Fibroblast of lung (primary cell): ENCODE measurements around the gene ZNF511. TPM values are rescaled to one million over a fixed set of nuclear protein-coding genes. Genes with fewer than 3 reads are reported as not detected.

Source experiments
- DNase-seq, 2 donors: peaks; one replicate each; pipeline versions ENCODE4 v3.0.0 to v3.0.0-alpha.2; 2010; ENCODE audit warnings: low read depth in 2 of 2
- H2AFZ ChIP-seq: 2 replicates; pipeline ENCODE4 v1.5.1; 2012; ENCODE audit warnings: low read length, control low read depth, inconsistent platforms
- H3K27ac ChIP-seq: 2 replicates; pipeline ENCODE4 v1.5.1; 2011; ENCODE audit warnings: low read length, control low read depth; ENCODE audit not compliant: insufficient read depth
- H3K27me3 ChIP-seq: 2 replicates; pipeline ENCODE4 v1.5.1; 2011; ENCODE audit warnings: mild to moderate bottlenecking, low read length; ENCODE audit not compliant: control insufficient read depth, insufficient read depth
- H3K36me3 ChIP-seq: 2 replicates; pipeline ENCODE4 v1.5.1; 2011; ENCODE audit warnings: low read length; ENCODE audit not compliant: control insufficient read depth, insufficient read depth
- H3K4me1 ChIP-seq: 2 replicates; pipeline ENCODE4 v1.5.1; 2011; ENCODE audit warnings: low read length; ENCODE audit not compliant: control insufficient read depth, insufficient read depth; ENCODE audit errors: extremely low read depth
- H3K4me2 ChIP-seq: 2 replicates; pipeline ENCODE4 v1.5.1; 2011; ENCODE audit warnings: low read length, control low read depth; ENCODE audit not compliant: insufficient read depth; ENCODE audit errors: extremely low read depth
- H3K4me3 ChIP-seq, 4 experiments: fragments of 200-600 bp in 1 of 4; sonication (generic) in 1 of 4; replicated peaks in 1 of 4; 2 replicates each; pipeline ENCODE4 v1.5.1; 2011 to 2016; ENCODE audit warnings: low read length in 4 of 4, low read depth in 3 of 4, mild to moderate bottlenecking in 3 of 4, control low read depth in 2 of 4, inconsistent platforms in 1 of 4, mixed read lengths in 1 of 4; ENCODE audit not compliant: insufficient read depth in 1 of 4; ENCODE audit errors: control extremely low read depth in 1 of 4
- H3K79me2 ChIP-seq: 2 replicates; pipeline ENCODE4 v1.5.1; 2012; ENCODE audit warnings: mild to moderate bottlenecking, low read length, inconsistent platforms; ENCODE audit not compliant: control insufficient read depth, insufficient read depth
- H3K9ac ChIP-seq: 2 replicates; pipeline ENCODE4 v1.5.1; 2011; ENCODE audit warnings: mild to moderate bottlenecking, low read length, control low read depth; ENCODE audit not compliant: insufficient read depth
- H3K9me3 ChIP-seq: 2 replicates; pipeline ENCODE4 v1.5.1; 2012; ENCODE audit warnings: low read depth, low read length; ENCODE audit not compliant: control insufficient read depth, insufficient read depth
- H4K20me1 ChIP-seq: 2 replicates; pipeline ENCODE4 v1.5.1; 2011; ENCODE audit warnings: low read length; ENCODE audit not compliant: control insufficient read depth, insufficient read depth; ENCODE audit errors: extremely low read depth
- CTCF ChIP-seq, 2 donors: IDR thresholded peaks in 1 of 2; conservative IDR thresholded peaks in 1 of 2; 1 replicate in 1 of 2; 2 replicates in 1 of 2; pipeline ENCODE4 v1.5.1; 2011 to 2012; ENCODE audit warnings: low read length in 2 of 2, control low read depth in 1 of 2, inconsistent platforms in 1 of 2, low read depth in 1 of 2, mild to moderate bottlenecking in 1 of 2
- EZH2 ChIP-seq: IDR thresholded peaks from 2 replicates; pipeline ENCODE4 v1.5.1; 2012; ENCODE audit warnings: low read length, control low read depth, mild to moderate bottlenecking; ENCODE audit errors: missing control alignments
- polyA plus RNA-seq, 2 donors: library from polyadenylated mRNA; depleted of rRNA in 1 of 2; stranded (reverse) in 1 of 2; unstranded in 1 of 2; fragments of >200 nt; gene quantifications; 2 replicates each; pipeline ENCODE4 v1.2.1, GENCODE V29; 2011 to 2012; ENCODE audit warnings: missing spikeins in 1 of 2
- total RNA-seq: library from RNA; depleted of rRNA; stranded (reverse); fragments of >200 nt; gene quantifications from 2 replicates; pipeline ENCODE4 v1.2.1, GENCODE V29; 2014

The ZNF511 gene
- total and polyA plus RNA-seq, 2 donors (not counting 1 experiment from before 2014, with no cell fraction given) = 18.5 to 27.7 TPM

DNA sequence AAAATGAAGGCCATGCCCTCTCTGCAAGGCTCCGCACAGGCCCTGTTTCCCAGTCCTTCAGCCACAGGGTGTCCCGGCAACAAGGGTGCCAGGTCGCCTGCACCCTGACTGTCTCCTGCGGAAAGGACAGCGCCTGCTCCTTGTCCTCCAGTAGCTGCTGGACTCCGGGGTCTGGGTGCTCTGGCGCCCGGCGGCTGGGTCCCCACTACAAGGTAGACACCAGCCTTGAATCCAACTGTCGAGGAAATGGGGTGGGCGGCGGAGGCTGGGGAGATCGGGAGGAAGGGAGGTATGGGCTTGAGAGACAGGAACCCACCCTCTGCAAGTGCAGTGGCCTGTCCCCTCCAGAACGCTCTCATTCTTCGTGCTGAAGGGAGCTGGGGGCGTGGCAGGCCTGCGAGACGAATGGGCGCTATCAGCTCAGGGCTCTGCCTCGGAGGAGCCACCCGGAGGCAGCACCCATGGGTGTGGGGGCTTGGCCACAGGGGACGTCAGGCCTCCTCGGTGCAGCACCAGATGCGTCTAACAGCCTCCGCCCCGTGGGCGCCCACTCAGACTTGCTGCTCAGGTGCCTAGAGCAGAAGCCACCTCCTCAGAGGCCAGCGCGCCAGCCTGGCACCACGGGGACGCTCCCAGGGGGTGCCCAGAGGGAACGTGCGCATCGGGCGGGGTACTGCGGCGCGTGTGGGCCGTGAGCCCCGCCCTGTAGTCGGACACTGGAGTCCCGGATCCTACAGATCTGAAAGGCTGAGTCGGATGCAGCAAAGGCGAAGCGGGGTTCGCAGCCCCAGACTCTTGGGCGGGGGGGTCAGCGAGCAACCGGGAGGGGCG is 47.6 kb upstream of the ZNF511 start:
- no peak overlapping the region for H2AFZ ChIP-seq

GRCh38 chr10:133261726-133262325 is 46.9 kb upstream of the ZNF511 start:
- peak overlapping the region; percentile 88 for H3K4me2 ChIP-seq
- peak overlapping the region; percentile 76 for H3K9ac ChIP-seq
- H2AFZ ChIP-seq = no peak overlapping the region
- no peak for TF ChIP-seq CTCF (conservative IDR thresholded peaks at IDR 0.05 in 1 of 2, IDR thresholded peaks at IDR 0.05 in 1 of 2; ENCODE audit: low read depth in 1 of 2, low read length in 2 of 2)
- TF ChIP-seq EZH2 = no peak
- no peaks in the 10 kb centered on the region for H3K79me2 ChIP-seq
- H3K27me3 ChIP-seq = no peaks in the 10 kb centered on the region
- H3K4me3 ChIP-seq = peak overlapping the region; percentile 9 to 56 (median 41)
- H3K36me3 ChIP-seq = no peaks in the 10 kb centered on the region
- H3K4me1 ChIP-seq = peaks cover 27% of the 10 kb centered on the region
- H4K20me1 ChIP-seq = no peaks in the 10 kb centered on the region
- H3K9me3 ChIP-seq = no peaks in the 10 kb centered on the region
- DNase-seq = peak; percentile 50 to 55
- peak overlapping the region; percentile 75 for H3K27ac ChIP-seq

More for the DNA sequence above, 47.6 kb upstream of the ZNF511 start:
- H3K36me3 ChIP-seq = no peaks in the 10 kb centered on the region
- TF ChIP-seq CTCF (conservative IDR thresholded peaks at IDR 0.05 in 1 of 2, IDR thresholded peaks at IDR 0.05 in 1 of 2; ENCODE audit: low read depth in 1 of 2, low read length in 2 of 2) = no peak
- no peak for TF ChIP-seq EZH2
- DNase-seq = peak in 1 of 2 donors; percentile 13
- no peaks in the 10 kb centered on the region for H3K27me3 ChIP-seq
- H3K79me2 ChIP-seq = no peaks in the 10 kb centered on the region
- H3K27ac ChIP-seq = peak overlapping the region; percentile 75
- H3K4me3 ChIP-seq = peak overlapping the region; percentile 28 to 56 (median 41)
- H3K9me3 ChIP-seq = no peaks in the 10 kb centered on the region
- H3K4me2 ChIP-seq = peak overlapping the region; percentile 88
- peaks cover 27% of the 10 kb centered on the region for H3K4me1 ChIP-seq
- no peaks in the 10 kb centered on the region for H4K20me1 ChIP-seq
- peak overlapping the region; percentile 76 for H3K9ac ChIP-seq

DNA sequence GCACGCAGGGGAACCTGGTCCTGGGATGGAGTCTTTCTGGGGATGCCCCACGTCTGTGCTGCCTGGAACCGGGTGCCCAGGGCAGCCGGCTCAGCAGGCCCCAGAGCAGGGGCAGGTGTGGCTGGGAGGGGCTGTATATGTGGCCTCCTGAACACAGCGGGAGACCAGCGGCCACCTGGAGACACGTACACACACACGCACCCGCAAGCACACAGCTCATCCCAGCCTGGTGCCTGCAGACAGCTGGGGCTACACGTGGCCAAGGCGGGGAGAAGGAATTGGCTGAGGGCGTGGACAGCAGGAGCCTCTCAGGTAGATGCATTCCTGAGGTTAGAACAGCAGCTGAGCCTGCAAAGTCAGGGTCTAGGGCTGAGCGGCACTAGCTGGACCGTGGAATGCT is 46.0 kb upstream of the ZNF511 start:
- no peak for DNase-seq
- no peaks in the 10 kb centered on the region for H3K9me3 ChIP-seq
- H4K20me1 ChIP-seq = no peaks in the 10 kb centered on the region
- H3K36me3 ChIP-seq = no peaks in the 10 kb centered on the region
- no peak overlapping the region for H3K4me2 ChIP-seq
- H3K9ac ChIP-seq = no peak overlapping the region
- H3K79me2 ChIP-seq = no peaks in the 10 kb centered on the region
- no peaks in the 10 kb centered on the region for H3K27me3 ChIP-seq
- no peak overlapping the region for H3K27ac ChIP-seq
- H3K4me3 ChIP-seq = no peak overlapping the region
- TF ChIP-seq CTCF (conservative IDR thresholded peaks at IDR 0.05 in 1 of 2, IDR thresholded peaks at IDR 0.05 in 1 of 2; ENCODE audit: low read depth in 1 of 2, low read length in 2 of 2) = no peak
- TF ChIP-seq EZH2 = no peak
- H2AFZ ChIP-seq = no peak overlapping the region
- H3K4me1 ChIP-seq = peaks cover 27% of the 10 kb centered on the region
